Astrocyte (in vitro differentiated cells and primary cell): ENCODE results near the gene NID2.

Source experiments
- EZH2 ChIP-seq: IDR thresholded peaks from 2 replicates; pipeline ENCODE4 v1.6.1; 2012; ENCODE audit warnings: mild to moderate bottlenecking, low read length, inconsistent platforms; ENCODE audit not compliant: insufficient read depth
- TF ChIP-seq, protein P1 (sequence below): IDR thresholded peaks from 2 replicates; pipeline ENCODE4 v1.5.1; 2011; ENCODE audit warnings: low read depth, mild to moderate bottlenecking, inconsistent platforms, low read length, moderate library complexity; ENCODE audit not compliant: insufficient read depth

DNA sequence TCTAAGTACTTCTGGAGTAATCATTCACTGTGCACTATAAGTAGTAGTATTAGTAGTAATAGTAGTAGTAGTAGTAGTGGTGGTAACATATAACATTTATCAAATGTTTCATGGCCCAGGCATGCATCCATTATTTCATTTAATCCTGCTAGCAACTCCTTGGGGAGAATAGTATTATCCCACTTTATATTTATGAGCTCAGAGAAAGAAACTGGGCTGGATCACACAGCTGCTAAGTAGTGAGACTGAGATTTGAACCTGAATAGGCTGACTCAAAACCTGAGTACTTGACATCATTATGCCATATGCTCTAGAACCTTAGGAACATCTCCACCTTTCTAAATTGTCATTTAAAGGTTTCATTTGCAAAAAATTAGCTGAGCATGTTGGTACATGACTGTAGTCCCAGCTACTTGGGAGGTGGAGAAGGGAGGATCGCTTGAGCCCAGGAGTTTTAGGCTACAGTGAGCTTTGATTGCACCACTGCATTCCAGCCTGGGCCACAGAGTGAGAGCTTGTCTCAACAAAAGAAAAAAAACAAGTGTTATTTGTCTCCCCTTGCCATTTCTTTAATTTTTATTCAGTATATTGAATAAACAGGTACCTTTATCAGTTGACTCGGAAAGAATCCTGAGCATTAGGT is 11.4 kb upstream of the NID2 start:
- TF ChIP-seq, protein P1, sequence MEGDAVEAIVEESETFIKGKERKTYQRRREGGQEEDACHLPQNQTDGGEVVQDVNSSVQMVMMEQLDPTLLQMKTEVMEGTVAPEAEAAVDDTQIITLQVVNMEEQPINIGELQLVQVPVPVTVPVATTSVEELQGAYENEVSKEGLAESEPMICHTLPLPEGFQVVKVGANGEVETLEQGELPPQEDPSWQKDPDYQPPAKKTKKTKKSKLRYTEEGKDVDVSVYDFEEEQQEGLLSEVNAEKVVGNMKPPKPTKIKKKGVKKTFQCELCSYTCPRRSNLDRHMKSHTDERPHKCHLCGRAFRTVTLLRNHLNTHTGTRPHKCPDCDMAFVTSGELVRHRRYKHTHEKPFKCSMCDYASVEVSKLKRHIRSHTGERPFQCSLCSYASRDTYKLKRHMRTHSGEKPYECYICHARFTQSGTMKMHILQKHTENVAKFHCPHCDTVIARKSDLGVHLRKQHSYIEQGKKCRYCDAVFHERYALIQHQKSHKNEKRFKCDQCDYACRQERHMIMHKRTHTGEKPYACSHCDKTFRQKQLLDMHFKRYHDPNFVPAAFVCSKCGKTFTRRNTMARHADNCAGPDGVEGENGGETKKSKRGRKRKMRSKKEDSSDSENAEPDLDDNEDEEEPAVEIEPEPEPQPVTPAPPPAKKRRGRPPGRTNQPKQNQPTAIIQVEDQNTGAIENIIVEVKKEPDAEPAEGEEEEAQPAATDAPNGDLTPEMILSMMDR, result no peak
- TF ChIP-seq EZH2, result no peak
